ENCODE measurements around the gene YEATS4.
A peak's percentile ranks its signal among the peaks of the same experiment; 100 is the strongest.

The YEATS4 gene

GRCh38 chr12:69425417-69425816 is 65.9 kb downstream of the YEATS4 start:
- DNase-seq (ENCODE audit: low read depth) = no peak
- no peak overlapping the region for H3K4me3 ChIP-seq (ENCODE audit: control insufficient read depth, low read depth, low read length)
- TF ChIP-seq CTCF (IDR thresholded peaks at IDR 0.05; ENCODE audit: control insufficient read depth, insufficient read depth, low read depth, low read length, missing control alignments) = no peak

- DNase-seq (ENCODE audit: low read depth) = peak; percentile 5
- TF ChIP-seq CTCF (IDR thresholded peaks at IDR 0.05; ENCODE audit: control insufficient read depth, insufficient read depth, low read depth, low read length, missing control alignments) = no peak
- no peak overlapping the region for H3K4me3 ChIP-seq (ENCODE audit: control insufficient read depth, low read depth, low read length)
Observed at GRCh38 chr12:69428351-69429073, 69.0 kb downstream of the YEATS4 start.

GRCh38 chr12:69430942-69431590 is 71.5 kb downstream of the YEATS4 start:
- no peak overlapping the region for H3K4me3 ChIP-seq (ENCODE audit: control insufficient read depth, low read depth, low read length)
- no peak for TF ChIP-seq CTCF (IDR thresholded peaks at IDR 0.05; ENCODE audit: control insufficient read depth, insufficient read depth, low read depth, low read length, missing control alignments)
- no peak for DNase-seq (ENCODE audit: low read depth)

- no peak for TF ChIP-seq CTCF (IDR thresholded peaks at IDR 0.05; ENCODE audit: control insufficient read depth, insufficient read depth, low read depth, low read length, missing control alignments)
- DNase-seq (ENCODE audit: low read depth) = no peak
- no peak overlapping the region for H3K4me3 ChIP-seq (ENCODE audit: control insufficient read depth, low read depth, low read length)
Observed at GRCh38 chr12:69431591-69432222, 72.2 kb downstream of the YEATS4 start.

- no peak for TF ChIP-seq CTCF (IDR thresholded peaks at IDR 0.05; ENCODE audit: control insufficient read depth, insufficient read depth, low read depth, low read length, missing control alignments)
- no peak overlapping the region for H3K4me3 ChIP-seq (ENCODE audit: control insufficient read depth, low read depth, low read length)
- no peak for DNase-seq (ENCODE audit: low read depth)
Observed at GRCh38 chr12:69433653-69434052, 74.1 kb downstream of the YEATS4 start.

GRCh38 chr12:69435644-69436043 is 76.1 kb downstream of the YEATS4 start:
- DNase-seq (ENCODE audit: low read depth) = peak; percentile 21
- no peak overlapping the region for H3K4me3 ChIP-seq (ENCODE audit: control insufficient read depth, low read depth, low read length)
- TF ChIP-seq CTCF (IDR thresholded peaks at IDR 0.05; ENCODE audit: control insufficient read depth, insufficient read depth, low read depth, low read length, missing control alignments) = no peak

Data from AG09309 (cell line).